PC-9 (cell line): ENCODE measurements around the gene SFMBT2.

Experiments
- CTCF ChIP-seq: fragments of 200-600 bp; sonication (generic); conservative IDR thresholded peaks from 2 replicates; pipeline ENCODE4 v1.6.1; 2017; ENCODE audit warnings: mixed run types, antibody characterized with exemption, mild to moderate bottlenecking, moderate library complexity
- EZH2 ChIP-seq: fragments of 200-600 bp; sonication (generic); IDR thresholded peaks from 2 replicates; pipeline ENCODE4 v1.8.0; 2017; ENCODE audit warnings: antibody characterized with exemption, low read depth

GRCh38 chr10:7188456-7189050 lies 222.3 kb downstream of the SFMBT2 start:
- no peak for TF ChIP-seq EZH2
- TF ChIP-seq CTCF: no peak
